ENCODE results near the gene HDAC11. TPM values are rescaled to one million over a fixed set of nuclear protein-coding genes. Genes with fewer than 3 reads are reported as not detected.

The HDAC11 gene
- total and polyA plus RNA-seq, 9 of the 15 experiments (the other 6 are each of a cell fraction or from before 2014, with no cell fraction given): 0.60 to 6.0 (median 4.5) TPM

- peak; percentile 63; the same call in 1 of the 2 replicates for TF ChIP-seq ZNF263 (CRISPR knock-in tag; IDR thresholded peaks at IDR 0.05; ENCODE audit: borderline replicate concordance)
- no peak for TF ChIP-seq MTA3 (IDR thresholded peaks at IDR 0.05; ENCODE audit: borderline replicate concordance)
- TF ChIP-seq PPARD (CRISPR knock-in tag; IDR thresholded peaks at IDR 0.05): no peak
- TF ChIP-seq, protein P1, sequence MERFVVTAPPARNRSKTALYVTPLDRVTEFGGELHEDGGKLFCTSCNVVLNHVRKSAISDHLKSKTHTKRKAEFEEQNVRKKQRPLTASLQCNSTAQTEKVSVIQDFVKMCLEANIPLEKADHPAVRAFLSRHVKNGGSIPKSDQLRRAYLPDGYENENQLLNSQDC (CRISPR knock-in tag; IDR thresholded peaks at IDR 0.05): no peak
- intact Hi-C loops (cut with micrococcal nuclease) (no loop called here), in situ Hi-C loops (cut with MboI) (no loop called here)
- WGBS (ENCODE audit: insufficient coverage, low coverage, missing lambda C conversion rate): 27% methylated on average over 18 of the region's 18 CpGs
- Histone ChIP-seq H3K27ac (ENCODE audit: extremely low read depth, low read depth, low read length) (no peak overlapping the region), H3K36me3 (ENCODE audit: control insufficient read depth, insufficient read depth, low read length) (no peaks in the 10 kb centered on the region), H4K20me1 (replicated peaks; ENCODE audit: control insufficient read depth, insufficient read depth, low read length) (peaks cover 4% of the 10 kb centered on the region), H3K9ac (ENCODE audit: insufficient read depth in 1 of 2, low read depth in 2 of 2, low read length in 2 of 2) (peak overlapping the region in 1 of 2 experiments; percentile 54; a peak in 1 of 4 replicates), H3K27me3 (ENCODE audit: control insufficient read depth in 2 of 2, insufficient read depth in 2 of 2, low read length in 2 of 2) (peaks cover 0 to 7% of the 10 kb centered on the region in 2 experiments; a peak in 2 of 5 replicates), H3K4me3 (no peak overlapping the region), H3K79me2 (ENCODE audit: control insufficient read depth, insufficient read depth, low read length) (no peaks in the 10 kb centered on the region), H3K4me2 (ENCODE audit: insufficient read depth, low read length) (no peak overlapping the region), H3K4me1 (replicated peaks in 1 of 2; ENCODE audit: control insufficient read depth in 2 of 2, insufficient read depth in 2 of 2, low read length in 2 of 2) (peaks cover 0 to 15% of the 10 kb centered on the region in 2 experiments; a peak in 2 of 5 replicates), H2AFZ (ENCODE audit: low read depth, low read length) (no peak overlapping the region), H3K9me3 (replicated peaks; ENCODE audit: control insufficient read depth, insufficient read depth, low read depth, low read length) (no peaks in the 10 kb centered on the region), H3K9me1 (ENCODE audit: control insufficient read depth, insufficient read depth, low read length) (no peaks in the 10 kb centered on the region)
- ATAC-seq: no peak
- no TSS peak for BruUV-seq (replicated peaks)
- POLR2A ChIA-PET: no interaction called here
- no peak for FAIRE-seq
- no peak for DNase-seq (ENCODE audit: extremely low read depth in 1 of 4, low spot score in 3 of 4)
- CTCF ChIA-PET (ENCODE audit: low intra/inter-chr PET ratio): interaction anchor here (0.8 to 0.9 kb wide), 2 partner anchors 145 to 146 kb away, joined by 3 read pairs; no protein-coding TSS in a partner anchor
Observed at GRCh38 chr3:13501958-13502790, 22.1 kb downstream of the HDAC11 start.

GRCh38 chr3:13502791-13503060, 22.6 kb downstream of the HDAC11 start:
- Histone ChIP-seq H3K9me3 (replicated peaks; ENCODE audit: control insufficient read depth, insufficient read depth, low read depth, low read length) (no peaks in the 10 kb centered on the region), H3K4me1 (replicated peaks in 1 of 2; ENCODE audit: control insufficient read depth in 2 of 2, insufficient read depth in 2 of 2, low read length in 2 of 2) (peaks cover 0 to 19% of the 10 kb centered on the region in 2 experiments; a peak in 2 of 5 replicates), H3K4me2 (ENCODE audit: insufficient read depth, low read length) (no peak overlapping the region), H3K9ac (ENCODE audit: insufficient read depth in 1 of 2, low read depth in 2 of 2, low read length in 2 of 2) (peak overlapping the region in 1 of 2 experiments; percentile 54; a peak in 1 of 4 replicates), H3K4me3 (no peak overlapping the region), H3K79me2 (ENCODE audit: control insufficient read depth, insufficient read depth, low read length) (no peaks in the 10 kb centered on the region), H3K36me3 (ENCODE audit: control insufficient read depth, insufficient read depth, low read length) (no peaks in the 10 kb centered on the region), H3K27ac (ENCODE audit: extremely low read depth, low read depth, low read length) (no peak overlapping the region), H3K9me1 (ENCODE audit: control insufficient read depth, insufficient read depth, low read length) (no peaks in the 10 kb centered on the region), H4K20me1 (replicated peaks; ENCODE audit: control insufficient read depth, insufficient read depth, low read length) (peaks cover 4% of the 10 kb centered on the region), H2AFZ (ENCODE audit: low read depth, low read length) (no peak overlapping the region), H3K27me3 (ENCODE audit: control insufficient read depth in 2 of 2, insufficient read depth in 2 of 2, low read length in 2 of 2) (peaks cover 0 to 7% of the 10 kb centered on the region in 2 experiments; a peak in 2 of 5 replicates)
- POLR2A ChIA-PET: no interaction called here
- ATAC-seq (no peak), DNase-seq (ENCODE audit: extremely low read depth in 1 of 4, low spot score in 3 of 4) (no peak), FAIRE-seq (no peak)
- WGBS (ENCODE audit: insufficient coverage, low coverage, missing lambda C conversion rate): 38% methylated on average over 8 of the region's 8 CpGs
- no TSS peak for BruUV-seq (replicated peaks)
- in situ Hi-C loops (cut with MboI): no loop called here
- intact Hi-C loops (cut with micrococcal nuclease): no loop called here
- TF ChIP-seq E2F3 (CRISPR knock-in tag; IDR thresholded peaks at IDR 0.05): no peak
- CTCF ChIA-PET (ENCODE audit: low intra/inter-chr PET ratio): no interaction called here

All from K562 (cell line).